Hypothalamus (tissue), 51 donors: ENCODE data around the gene SH3TC1.

Source experiments
- DNase-seq, 51 donors: peaks; one replicate each; lab custom pipeline; 2025; lab: John Stamatoyannopoulos, UW

Gene SH3TC1

GRCh38 chr4:8255698-8256441 lies 56.8 kb downstream of the SH3TC1 start:
- no peak for DNase-seq

DNA sequence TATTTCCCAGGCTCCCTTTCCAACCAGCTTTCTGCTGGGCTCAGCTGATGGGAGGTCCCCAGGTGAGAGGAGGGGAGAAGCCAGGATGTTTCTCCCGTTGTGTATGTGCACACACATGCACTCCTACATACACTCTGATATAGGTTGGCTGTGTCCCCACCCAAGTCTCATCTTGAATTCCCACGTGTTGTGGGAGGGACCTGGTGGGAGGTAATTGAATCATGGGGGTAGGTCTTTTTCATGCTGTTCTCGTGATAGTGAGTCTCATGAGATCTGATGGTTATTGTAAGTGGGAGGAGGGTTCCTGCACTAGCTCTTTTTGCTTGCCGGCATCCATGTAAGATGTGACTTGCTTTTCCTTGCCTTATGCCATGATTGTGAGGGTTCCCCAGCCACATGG lies 58.8 kb downstream of the SH3TC1 start:
- no peak for DNase-seq

- DNase-seq = no peak
Measured at GRCh38 chr4:8258552-8259212, 59.6 kb downstream of the SH3TC1 start.

DNA sequence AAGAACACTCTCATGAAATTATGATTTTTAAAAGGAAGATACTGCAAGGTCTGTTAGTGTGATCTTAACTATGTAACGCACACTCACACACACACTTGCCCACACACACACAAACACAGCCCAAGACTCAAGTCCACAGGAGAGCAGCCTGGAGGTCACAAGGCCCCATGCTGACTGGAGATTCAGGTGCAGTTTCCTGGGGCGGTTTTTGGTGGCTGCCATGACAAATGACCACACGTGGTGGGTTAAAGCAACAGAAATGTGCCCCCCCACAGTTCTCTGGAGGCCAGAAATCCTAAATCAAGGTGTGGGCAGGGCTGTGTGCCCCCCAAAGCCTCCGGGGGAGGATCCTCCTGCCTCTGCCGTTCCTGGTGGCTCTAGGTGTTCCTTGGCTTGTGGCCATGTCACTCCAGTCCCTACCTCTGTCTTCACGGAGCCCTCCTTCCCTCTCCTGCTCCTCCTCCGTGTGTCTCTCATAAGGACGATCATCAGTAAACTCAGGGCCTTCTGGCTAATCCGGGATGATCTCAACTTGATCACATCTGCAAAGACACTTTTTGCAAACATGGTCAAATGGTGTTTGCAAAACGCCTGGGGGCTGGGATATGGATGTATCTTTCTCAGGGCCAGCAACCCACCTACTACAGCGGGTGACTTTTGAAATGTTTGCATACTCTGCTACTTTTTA lies 60.8 kb downstream of the SH3TC1 start:
- DNase-seq = no peak

DNA sequence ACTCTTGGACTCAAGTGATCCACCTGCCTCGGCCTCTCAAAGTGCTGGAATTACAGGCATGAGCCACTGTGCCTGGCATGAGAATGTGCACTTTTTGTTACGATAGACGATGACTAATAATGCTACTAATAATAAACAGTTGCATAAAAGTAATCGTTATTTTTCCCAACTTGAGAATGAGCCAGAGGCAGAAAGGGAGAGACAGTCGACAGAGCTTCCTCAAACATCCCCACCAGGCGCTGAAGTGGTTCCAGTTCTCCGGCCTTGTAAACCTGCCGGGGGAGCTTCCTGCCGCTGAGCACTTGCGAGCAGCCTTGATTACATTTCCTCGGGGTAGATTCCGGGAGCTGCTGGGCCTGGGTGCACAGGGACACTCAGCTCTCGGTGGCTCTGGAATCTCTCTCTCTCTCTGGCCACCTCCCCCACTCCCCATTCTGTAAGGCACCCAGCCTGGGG lies 61.6 kb downstream of the SH3TC1 start:
- no peak for DNase-seq

GRCh38 chr4:8261851-8262535 lies 62.9 kb downstream of the SH3TC1 start:
- DNase-seq = peak in 3 of 51 donors; percentile 9 to 56 (median 12)

DNA sequence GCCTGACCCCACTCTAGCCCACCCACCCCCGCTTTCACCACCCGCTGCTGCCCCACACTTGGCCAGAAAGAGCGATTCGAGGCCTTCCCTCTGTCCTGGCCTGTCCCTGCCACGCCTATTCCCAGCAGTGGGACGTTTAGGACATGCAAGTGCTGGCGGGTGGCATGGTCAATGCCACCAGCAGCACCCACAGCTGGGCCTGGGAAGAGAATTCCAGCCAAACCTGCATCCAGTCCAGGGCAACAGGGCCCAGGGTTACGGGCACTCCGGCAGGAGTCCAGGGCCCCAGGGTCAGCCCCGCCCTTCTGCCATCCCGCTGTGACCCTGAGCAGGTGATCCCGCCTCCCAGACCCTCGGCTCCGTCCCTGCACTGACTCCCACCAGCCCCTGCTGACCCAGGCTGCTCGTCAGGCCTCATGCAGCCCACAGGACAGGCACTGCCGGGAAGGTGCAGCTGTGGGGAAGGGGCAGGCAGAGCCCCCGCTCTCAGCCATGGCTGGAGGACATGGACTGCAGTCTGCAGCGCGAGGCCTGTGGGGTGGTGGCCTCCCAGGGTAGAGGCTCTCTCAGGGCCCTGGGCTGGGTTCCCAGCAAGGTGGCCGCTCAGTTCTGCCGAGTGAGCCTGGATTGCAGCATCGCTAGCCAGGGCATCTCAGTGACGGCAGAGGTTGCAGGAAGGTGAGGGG lies 63.7 kb downstream of the SH3TC1 start:
- DNase-seq = no peak

DNA sequence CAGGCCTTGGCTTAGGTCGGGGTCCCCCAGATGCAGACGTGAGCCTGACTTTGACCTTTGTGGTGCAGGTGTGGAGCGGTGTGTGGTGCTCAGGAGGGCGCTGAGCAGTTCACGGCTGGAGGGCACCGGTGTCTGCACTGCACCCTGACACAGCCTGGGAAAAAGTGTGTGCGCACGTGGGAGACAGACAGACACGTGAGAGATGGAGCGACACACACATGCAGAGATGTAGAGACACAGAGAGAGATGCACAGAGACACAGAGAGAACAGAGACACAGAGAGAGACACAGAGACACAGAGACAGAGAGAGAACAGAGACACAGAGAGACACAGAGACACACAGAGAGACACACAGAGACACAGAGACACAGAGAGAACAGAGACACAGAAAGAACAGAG lies 64.3 kb downstream of the SH3TC1 start:
- DNase-seq = no peak

DNA sequence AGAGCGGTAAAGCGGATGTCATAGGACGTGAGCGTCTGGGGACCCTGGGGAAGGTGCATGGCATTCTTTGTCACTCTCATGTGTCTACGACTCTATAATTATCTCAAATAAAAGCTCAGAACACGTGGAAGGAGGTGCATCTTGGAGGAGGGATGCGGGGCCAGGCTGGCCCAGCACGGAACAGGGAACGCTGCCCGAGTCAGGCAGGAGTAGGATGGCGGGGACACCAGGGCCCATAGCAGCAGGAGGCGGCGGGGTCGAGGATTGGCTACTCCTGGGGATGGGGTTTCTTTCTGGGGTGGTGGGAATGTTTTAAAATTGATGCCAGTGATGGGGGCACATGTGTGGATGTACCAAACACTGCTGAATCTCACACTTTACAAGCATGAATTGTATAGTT lies 65.0 kb downstream of the SH3TC1 start:
- no peak for DNase-seq

DNA sequence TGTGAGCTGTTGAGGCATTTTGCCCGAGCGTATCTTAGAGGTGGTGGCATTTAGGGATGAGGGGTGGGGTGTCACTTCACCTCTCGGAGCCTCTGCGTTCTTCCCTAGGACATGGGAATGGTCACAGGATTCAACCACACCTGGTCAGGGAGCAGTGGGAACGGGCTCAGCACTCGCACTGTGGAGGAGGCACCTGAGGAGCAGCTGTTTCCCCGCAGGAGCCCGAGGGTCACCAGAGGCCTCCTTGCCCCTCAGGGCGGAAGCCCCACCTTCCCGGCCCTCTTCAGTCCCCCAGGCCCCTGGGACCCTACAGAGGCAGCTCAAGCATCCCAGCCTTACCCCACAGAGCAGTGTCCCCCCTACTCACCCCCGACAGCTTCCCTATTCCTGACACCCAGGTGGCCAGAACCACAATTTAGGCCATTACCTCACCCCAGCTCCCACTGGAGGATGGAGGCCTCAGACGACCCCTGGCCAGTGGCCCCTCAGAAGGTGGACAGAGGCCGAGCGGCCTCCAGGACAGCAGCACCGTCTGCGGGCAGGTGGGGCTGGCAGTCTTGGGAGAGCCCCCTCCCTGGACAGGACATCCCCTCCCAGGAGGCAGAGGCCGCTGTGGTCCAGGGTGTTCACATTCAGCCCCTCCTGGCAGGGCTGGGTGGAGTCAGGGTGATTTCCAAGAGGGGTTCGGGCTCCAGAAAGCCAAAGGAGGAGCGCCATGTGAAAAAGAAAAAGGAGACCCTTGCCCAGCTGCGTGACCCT lies 66.3 kb downstream of the SH3TC1 start:
- no peak for DNase-seq

DNA sequence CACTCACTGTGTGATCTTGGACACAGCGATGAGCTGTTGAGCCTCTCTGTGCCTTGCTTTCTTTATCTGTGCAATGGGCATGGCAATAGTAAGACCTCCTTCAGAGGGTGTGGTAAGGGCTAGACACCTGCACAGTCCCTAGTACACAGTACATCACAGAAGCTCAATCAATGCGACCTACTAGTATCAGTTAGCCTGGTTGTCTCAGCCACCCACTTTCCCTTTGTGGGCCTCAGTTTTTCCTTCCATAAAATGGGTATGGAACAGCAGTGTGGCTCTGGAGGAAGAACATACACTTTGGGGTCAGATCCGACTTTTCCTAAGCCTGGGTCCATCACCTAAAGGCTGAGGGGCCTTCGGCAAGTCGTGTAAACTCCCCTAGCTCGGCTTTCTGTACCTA lies 67.0 kb downstream of the SH3TC1 start:
- no peak for DNase-seq

DNA sequence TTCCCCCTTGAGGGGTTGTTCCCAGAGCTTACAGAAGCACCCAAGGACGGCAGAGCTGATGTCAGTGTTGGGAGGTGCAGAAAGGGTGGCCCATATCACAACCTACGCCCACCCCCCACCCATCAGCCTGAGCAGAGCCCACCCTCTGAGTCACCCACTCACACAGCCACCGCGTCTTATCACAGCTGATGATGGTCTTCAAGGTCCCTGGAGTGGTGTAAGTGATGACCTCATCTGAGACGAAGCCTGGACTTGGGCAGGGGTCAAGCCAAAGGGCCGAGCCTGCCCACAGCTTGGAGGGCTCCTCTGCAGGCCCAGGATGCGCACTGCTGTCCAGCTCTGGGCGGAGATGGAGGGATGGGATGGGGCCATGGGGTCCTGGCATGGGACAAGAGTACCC lies 67.4 kb downstream of the SH3TC1 start:
- DNase-seq = no peak

- DNase-seq = peak in 1 of 51 donors; percentile 14
Measured at GRCh38 chr4:8267077-8267476, 68.0 kb downstream of the SH3TC1 start.

DNA sequence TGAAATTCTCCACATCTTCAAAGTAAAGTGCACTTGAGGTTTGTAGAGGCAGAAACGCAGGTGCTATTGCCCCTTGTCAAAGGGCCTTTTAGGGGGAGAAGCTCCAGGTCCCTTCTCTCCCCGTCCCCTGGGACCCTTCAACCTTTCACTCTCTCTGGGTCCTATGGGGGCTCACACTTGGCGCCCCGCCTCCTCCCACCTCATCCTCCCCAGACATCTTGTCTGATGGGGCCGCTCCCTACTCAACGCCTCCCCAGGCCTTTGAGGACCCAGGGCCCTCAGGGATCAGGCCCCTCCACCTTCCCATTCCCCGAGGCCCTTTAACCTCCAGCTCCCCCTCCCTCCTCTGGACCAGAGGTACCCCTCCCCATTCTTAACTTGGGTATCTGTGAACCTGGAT lies 69.1 kb downstream of the SH3TC1 start:
- no peak for DNase-seq

DNA sequence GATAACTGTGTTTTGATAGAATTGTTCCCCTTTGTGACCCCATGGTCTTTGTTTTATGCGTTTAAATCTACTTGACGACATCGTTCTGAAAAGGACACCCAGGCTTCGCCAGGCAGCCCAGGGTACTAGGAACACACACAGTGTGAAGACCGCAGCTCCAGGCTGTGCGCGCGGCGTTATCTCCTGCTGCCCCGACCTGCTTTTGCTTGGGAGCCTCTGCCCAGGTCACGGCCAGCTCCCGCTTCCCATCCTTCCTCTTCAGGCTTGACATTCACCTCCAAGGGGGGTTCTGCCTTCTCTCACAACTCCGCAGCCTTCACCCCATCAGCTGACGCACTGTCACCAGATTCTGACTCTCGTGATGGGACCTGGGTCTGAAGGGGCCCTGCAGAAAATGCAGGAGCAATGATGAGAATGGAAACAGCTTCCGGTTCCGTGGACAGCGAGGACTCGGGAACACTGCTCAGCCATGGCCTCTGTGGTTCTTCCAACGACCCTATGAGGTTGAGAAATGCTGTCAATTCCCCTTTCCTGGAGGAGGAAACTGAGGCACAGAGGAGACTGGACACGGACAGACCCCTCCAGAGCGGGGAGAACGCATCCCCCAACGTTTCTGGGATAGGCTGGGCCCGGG lies 69.9 kb downstream of the SH3TC1 start:
- no peak for DNase-seq

- DNase-seq = no peak
Measured at GRCh38 chr4:8269535-8270417, 70.7 kb downstream of the SH3TC1 start, which contains the start of gene HTRA3. TSS of gene HTRA3 (plus strand) at chr4:8269754. CDS start at chr4:8269969, 215 bp downstream.

- no peak for DNase-seq
Measured at GRCh38 chr4:8270418-8270771, 71.3 kb downstream of the SH3TC1 start.
